CD4-positive, alpha-beta T cell treated with Interleukin-12 subunit alpha and Interleukin-12 subunit beta, for 1 hour (primary cell): ENCODE measurements around the gene CUTC.

ENCODE experiments used
- DNase-seq: peaks from one replicate; pipeline ENCODE4 v3.0.0-alpha.2; 2020

Gene CUTC

DNA sequence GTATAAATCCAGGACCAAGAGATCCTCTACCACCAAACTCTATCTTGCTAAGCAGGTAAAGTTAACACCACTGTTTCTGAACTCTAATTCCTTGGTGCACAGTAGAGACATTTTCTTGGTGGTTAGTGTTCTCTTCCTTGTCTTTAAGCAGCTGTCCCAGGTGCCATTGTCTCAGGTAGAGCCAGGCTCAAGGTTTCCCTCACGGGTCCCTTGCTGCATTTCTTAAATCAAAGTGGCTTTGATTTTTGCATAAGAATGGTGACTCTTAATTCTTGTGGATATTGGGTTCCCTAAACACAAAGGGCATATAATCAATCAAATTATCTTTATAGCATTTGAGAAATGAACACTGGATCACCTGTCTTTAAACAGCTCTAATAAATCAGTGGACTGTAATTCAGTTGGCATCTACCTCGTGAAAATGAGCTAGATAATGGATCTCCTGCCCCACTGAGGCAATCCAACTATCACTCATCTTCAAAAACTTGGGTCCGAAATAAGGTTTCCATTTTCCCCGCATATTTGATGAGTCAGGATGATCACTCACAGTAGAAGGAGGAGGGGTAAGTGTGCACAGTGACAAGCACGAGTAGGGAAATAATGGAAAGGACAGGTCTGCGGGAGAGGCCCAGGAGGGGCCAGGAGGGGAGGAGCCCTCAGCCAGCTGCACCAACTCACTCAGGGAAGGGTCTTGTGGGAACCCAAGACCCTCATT lies 52.9 kb downstream of the CUTC start:
- DNase-seq = no peak

DNA sequence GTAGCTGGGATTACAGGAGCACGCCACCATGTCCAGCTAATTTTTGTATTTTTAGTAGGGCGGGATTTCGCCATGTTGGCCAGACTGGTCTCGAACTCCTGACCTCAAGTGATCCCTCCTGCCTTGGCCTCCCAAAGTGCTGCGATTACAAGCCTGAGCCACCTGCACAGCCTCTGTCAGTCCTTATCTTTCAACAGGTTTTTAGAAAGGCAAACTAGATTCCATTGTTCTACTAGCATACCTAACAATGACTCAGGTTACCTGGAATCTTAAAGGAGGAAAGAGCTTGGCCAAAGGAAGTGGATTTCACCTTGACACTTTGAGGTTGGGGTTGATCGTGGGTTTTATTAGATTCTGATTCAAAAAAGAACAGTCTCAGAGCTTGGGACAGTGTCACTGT lies 53.6 kb downstream of the CUTC start:
- DNase-seq = no peak

GRCh38 chr10:99787311-99787710 lies 55.3 kb downstream of the CUTC start:
- DNase-seq = no peak

GRCh38 chr10:99787782-99788445 lies 55.9 kb downstream of the CUTC start:
- DNase-seq = no peak

- no peak for DNase-seq
Measured at GRCh38 chr10:99788598-99789256, 56.7 kb downstream of the CUTC start.

- no peak for DNase-seq
Measured at GRCh38 chr10:99791831-99792230, 59.8 kb downstream of the CUTC start.

DNA sequence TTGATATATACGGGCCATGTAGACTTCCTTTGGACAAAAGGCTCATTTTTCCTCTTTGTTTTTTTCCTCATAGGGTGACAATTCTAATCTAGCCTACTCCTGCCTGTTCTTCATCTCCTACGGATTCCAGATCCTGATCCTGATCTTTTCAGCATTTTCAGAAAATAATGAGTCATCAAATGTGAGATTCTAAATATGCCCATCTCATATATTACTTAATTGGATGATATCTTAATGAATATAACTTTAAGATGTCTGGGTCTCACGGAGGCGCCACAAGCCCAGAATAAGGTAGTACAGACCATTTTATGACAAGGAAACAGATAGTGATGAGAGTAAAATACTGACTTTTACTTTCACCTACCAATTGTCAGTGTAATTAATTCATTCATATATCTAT lies 61.8 kb downstream of the CUTC start:
- no peak for DNase-seq

DNA sequence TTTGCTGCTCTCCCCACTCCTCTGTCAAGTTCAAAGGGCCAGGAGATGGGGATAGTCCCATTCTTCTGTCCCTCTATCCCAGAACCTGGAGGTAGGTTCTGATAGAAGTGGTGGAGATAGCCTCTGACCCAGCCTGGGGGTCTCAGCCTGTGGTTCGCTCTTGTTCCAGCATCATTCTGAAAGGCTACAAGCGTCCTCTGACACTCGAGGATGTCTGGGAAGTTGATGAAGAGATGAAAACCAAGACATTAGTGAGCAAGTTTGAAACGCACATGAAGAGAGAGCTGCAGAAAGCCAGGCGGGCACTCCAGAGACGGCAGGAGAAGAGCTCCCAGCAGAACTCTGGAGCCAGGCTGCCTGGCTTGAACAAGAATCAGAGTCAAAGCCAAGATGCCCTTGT lies 64.9 kb downstream of the CUTC start:
- no peak for DNase-seq

DNA sequence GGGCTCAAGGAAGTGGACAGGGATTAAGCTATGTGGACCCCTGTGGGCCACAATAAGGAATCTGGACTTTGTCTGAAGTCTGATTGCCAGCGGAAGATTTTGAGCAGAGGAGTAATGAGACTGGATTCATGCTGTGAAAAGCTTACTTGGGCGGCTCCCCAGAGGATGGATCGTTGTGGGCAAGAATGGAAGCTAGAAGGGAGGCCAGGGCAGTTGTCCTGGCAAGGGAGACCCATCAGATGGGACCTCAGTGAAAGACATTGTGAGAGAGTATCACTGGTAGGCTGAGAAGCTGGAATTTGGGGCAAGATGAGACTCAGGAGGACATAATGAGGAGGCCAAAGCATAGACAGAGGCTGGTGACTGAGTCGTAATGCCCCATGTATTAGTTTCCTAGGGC lies 66.0 kb downstream of the CUTC start:
- no peak for DNase-seq

DNA sequence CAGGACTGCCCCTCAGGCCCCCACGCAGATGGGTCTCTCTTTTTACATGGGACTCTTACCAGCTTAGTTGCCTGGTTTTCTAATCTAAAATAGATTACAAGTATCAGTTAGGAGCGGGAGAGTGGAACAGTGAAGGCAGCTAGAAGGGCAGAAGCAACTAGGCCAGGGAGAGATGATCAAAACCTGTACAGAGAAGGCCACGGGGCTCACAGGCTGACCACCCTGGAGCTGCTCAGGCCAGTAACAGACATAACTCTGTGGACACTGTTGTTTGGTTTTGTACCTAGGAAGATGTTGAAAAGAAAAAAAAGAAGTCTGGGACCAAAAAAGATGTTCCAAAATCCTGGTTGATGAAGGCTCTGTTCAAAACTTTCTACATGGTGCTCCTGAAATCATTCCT lies 66.9 kb downstream of the CUTC start:
- DNase-seq = no peak

DNA sequence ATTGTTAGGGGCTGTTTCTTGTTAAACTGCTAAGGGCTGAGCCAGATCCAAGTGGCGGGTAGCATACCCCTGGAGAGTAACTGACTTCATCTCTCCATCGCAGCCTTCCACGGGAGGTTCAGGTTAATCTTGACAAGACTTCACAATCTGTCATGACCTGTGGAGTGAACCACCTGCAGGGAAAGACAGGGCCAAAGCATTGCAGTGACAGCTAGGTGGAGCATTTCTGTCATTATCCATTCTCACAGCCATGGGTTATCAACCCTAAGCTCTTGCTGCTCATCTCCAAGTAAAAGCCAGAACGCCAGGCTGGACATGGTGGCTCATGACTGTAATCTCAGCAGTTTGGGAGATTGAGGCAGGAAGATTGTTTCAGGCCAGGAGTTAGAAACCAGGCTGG lies 67.6 kb downstream of the CUTC start:
- no peak for DNase-seq

DNA sequence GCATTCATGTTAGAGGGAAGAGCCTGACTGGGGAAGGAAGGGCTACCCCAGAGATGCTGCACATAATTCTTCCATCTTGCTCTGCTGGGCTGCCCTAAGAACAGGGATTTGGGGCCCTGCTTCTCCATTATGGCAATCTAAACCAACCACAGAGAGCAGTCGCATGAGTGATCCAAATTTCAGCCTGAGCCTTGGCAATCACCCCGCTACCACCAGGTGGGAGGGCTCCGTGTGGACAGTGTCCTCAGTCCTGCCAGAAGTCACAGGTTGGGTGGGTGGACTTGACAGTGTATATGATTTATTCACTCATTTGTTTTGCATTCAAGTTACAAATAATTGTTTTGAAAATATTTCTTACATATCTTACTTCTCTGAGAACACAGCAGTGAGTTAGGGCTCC lies 72.4 kb downstream of the CUTC start:
- DNase-seq = no peak

DNA sequence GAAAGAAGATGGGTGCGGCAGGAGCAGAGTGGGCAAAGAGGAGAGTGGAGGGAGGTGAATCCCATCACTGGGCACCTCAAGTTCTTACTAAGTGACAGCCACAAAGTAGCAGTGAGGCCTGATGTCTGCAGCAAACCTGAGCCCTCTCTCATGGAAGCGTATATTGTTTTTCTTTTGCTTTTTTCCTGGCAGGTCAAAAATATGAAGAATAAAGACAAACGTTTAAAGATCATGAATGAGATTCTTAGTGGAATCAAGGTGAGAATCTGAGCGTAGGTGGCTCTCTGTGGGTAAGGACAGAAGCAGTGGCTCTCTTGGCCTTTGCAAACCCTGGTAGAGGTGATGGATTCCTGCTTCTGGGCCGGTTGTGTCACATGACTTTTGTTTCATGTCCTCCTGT lies 73.2 kb downstream of the CUTC start:
- DNase-seq = no peak
